Activated T-cell treated with anti-CD3 and anti-CD28 coated beads for 48 hours (primary cell): Measurements from ENCODE around the gene E4F1.
"Not testable (repeated sequence)": the region's sequence is repeated elsewhere in the genome, so short reads cannot be mapped to it uniquely, and the experiment has no call there.

Experiments used
- DNase-seq: peaks from one replicate; pipeline ENCODE4 v3.0.0-alpha.2; 2020; ENCODE audit warnings: low read depth

E4F1 gene

GRCh38 chr16:2244926-2245795, 21.8 kb downstream of the E4F1 start:
- DNase-seq: no peak

GRCh38 chr16:2246301-2246885, 23.0 kb downstream of the E4F1 start:
- DNase-seq: no peak

- peak; percentile 34 for DNase-seq
These were observed 27.4 kb downstream of the E4F1 start for GRCh38 chr16:2250652-2251295.

GRCh38 chr16:2251296-2252111, 28.1 kb downstream of the E4F1 start, which contains the start of gene ECI1:
Gene ECI1 (minus strand): TSS chr16:2251587. CDS start chr16:2251566, 21 bp downstream.
- DNase-seq: peak; percentile 87

- DNase-seq: no peak
These were observed 29.4 kb downstream of the E4F1 start for GRCh38 chr16:2252806-2253148.

- no peak for DNase-seq
These were observed 29.9 kb downstream of the E4F1 start for GRCh38 chr16:2253293-2253692.

- no peak for DNase-seq
These were observed 33.2 kb downstream of the E4F1 start for GRCh38 chr16:2256531-2257140.

- DNase-seq: no peak
These were observed 34.3 kb downstream of the E4F1 start for GRCh38 chr16:2257726-2258125.

- not testable (repeated sequence) for DNase-seq
These were observed 35.1 kb downstream of the E4F1 start for GRCh38 chr16:2258530-2258929.

GRCh38 chr16:2260250-2260649, 36.9 kb downstream of the E4F1 start:
- no peak for DNase-seq

GRCh38 chr16:2263026-2263425, 39.6 kb downstream of the E4F1 start:
- DNase-seq: not testable (repeated sequence)

- not testable (repeated sequence) for DNase-seq
These were observed 43.5 kb downstream of the E4F1 start for GRCh38 chr16:2266887-2267286.

GRCh38 chr16:2267505-2267912, 44.1 kb downstream of the E4F1 start:
- not testable (repeated sequence) for DNase-seq

- peak; percentile 97 for DNase-seq
These were observed 44.7 kb downstream of the E4F1 start, which contains the start of gene RNPS1 for GRCh38 chr16:2267913-2268666. Gene RNPS1 (minus strand): TSS chr16:2268126. CDS start chr16:2264643, 3,483 bp downstream.

GRCh38 chr16:2270070-2270462, 46.7 kb downstream of the E4F1 start:
- DNase-seq: no peak

GRCh38 chr16:2270588-2271470, 47.4 kb downstream of the E4F1 start:
- DNase-seq: no peak

- no peak for DNase-seq
These were observed 48.6 kb downstream of the E4F1 start for GRCh38 chr16:2271848-2272461.

- no peak for DNase-seq
These were observed 50.1 kb downstream of the E4F1 start for GRCh38 chr16:2273484-2273883.

- no peak for DNase-seq
These were observed 50.5 kb downstream of the E4F1 start for GRCh38 chr16:2273931-2274330.
